H1 (cell line): Measurements from ENCODE around the gene CACNA2D4. TPM values are rescaled to one million over a fixed set of nuclear protein-coding genes. Genes with fewer than 3 reads are reported as not detected.
A peak's percentile ranks its signal among the peaks of the same experiment; 100 is the strongest.

Experiments used
- CTCF ChIA-PET: fragments of 300-600 bp; sonication (Branson Sonifier 250); formaldehyde crosslinking; loops from one replicate; lab custom pipeline; 2021; ENCODE audit not compliant: partially characterized antibody; lab: Charles Lee
- POLR2A ChIA-PET: fragments of 300-600 bp; sonication (Branson Sonifier 250); formaldehyde crosslinking; loops from one replicate; lab custom pipeline; 2021; ENCODE audit warnings: inconsistent platforms; ENCODE audit not compliant: partially characterized antibody; lab: Charles Lee
- DNase-seq, 2 experiments: peaks; one replicate each; pipeline versions ENCODE4 v3.0.0 to v3.0.0-alpha.2; 2010 to 2022; ENCODE audit warnings: low spot score in 2 of 2, low read depth in 1 of 2, mixed read lengths in 1 of 2
- FAIRE-seq: peaks from 2 replicates; lab custom pipeline; 2011; peaks lifted over from hg19 to GRCh38; lab: Jason Lieb, UNC
- H2AFZ ChIP-seq: 2 replicates; pipeline ENCODE4 v1.8.1; 2012; ENCODE audit warnings: low read length, inconsistent platforms
- H2AK5ac ChIP-seq: 2 replicates; pipeline ENCODE4 v1.6.1; 2013; ENCODE audit warnings: low read depth, low read length
- H2BK120ac ChIP-seq: replicated peaks from 2 replicates; pipeline ENCODE3; 2013; ENCODE audit warnings: low read depth, low read length, inconsistent platforms
- H2BK12ac ChIP-seq: 2 replicates; pipeline ENCODE4 v1.6.1; 2013; ENCODE audit warnings: low read depth, low read length
- H2BK15ac ChIP-seq: 2 replicates; pipeline ENCODE4 v1.6.1; 2013; ENCODE audit warnings: low read length
- H2BK20ac ChIP-seq: 2 replicates; pipeline ENCODE4 v1.6.1; 2013; ENCODE audit warnings: low read length
- H2BK5ac ChIP-seq: 2 replicates; pipeline ENCODE4 v1.6.1; 2013; ENCODE audit warnings: low read depth, low read length
- H3K14ac ChIP-seq: 2 replicates; pipeline ENCODE4 v1.6.1; 2013; ENCODE audit warnings: inconsistent platforms; ENCODE audit not compliant: insufficient read length
- H3K18ac ChIP-seq: 2 replicates; pipeline ENCODE4 v1.6.1; 2013; ENCODE audit warnings: low read length; ENCODE audit errors: extremely low read depth
- H3K23ac ChIP-seq: 2 replicates; pipeline ENCODE4 v1.6.1; 2013; ENCODE audit warnings: inconsistent platforms; ENCODE audit not compliant: insufficient read length
- H3K23me2 ChIP-seq: 2 replicates; pipeline ENCODE4 v1.6.1; 2013; ENCODE audit warnings: low read depth, low read length
- H3K27ac ChIP-seq: 2 replicates; pipeline ENCODE4 v1.6.1; 2011; ENCODE audit warnings: low read depth, low read length, inconsistent platforms
- H3K27me3 ChIP-seq, 4 experiments: replicated peaks in 1 of 4; 1 replicate in 1 of 4; 2 replicates in 3 of 4; pipeline versions ENCODE4 v1.6.1 to v1.8.1; 2011 to 2013; ENCODE audit warnings: low read length in 3 of 4, mild to moderate bottlenecking in 3 of 4, inconsistent platforms in 2 of 4, mixed read lengths in 2 of 4, moderate library complexity in 1 of 4; ENCODE audit not compliant: control insufficient read depth in 3 of 4, insufficient read depth in 3 of 4; ENCODE audit errors: extremely low read depth in 1 of 4
- H3K36me3 ChIP-seq, 4 experiments: 2 replicates each; pipeline versions ENCODE4 v1.6.1 to v1.8.1; 2011 to 2013; ENCODE audit warnings: mild to moderate bottlenecking in 4 of 4, low read length in 3 of 4, moderate library complexity in 2 of 4, control low read depth in 1 of 4, inconsistent platforms in 1 of 4; ENCODE audit not compliant: insufficient read depth in 4 of 4, control insufficient read depth in 2 of 4
- H3K4ac ChIP-seq: replicated peaks from 2 replicates; pipeline ENCODE3; 2013; ENCODE audit warnings: low read length, low read depth, mixed read lengths, inconsistent platforms; ENCODE audit not compliant: insufficient read length
- H3K4me1 ChIP-seq, 4 experiments: replicated peaks in 1 of 4; 1 replicate in 1 of 4; 2 replicates in 3 of 4; pipeline versions ENCODE4 v1.6.1 to v1.8.1; 2011 to 2013; ENCODE audit warnings: low read length in 3 of 4, inconsistent platforms in 2 of 4, mixed read lengths in 1 of 4; ENCODE audit not compliant: insufficient read depth in 4 of 4, control insufficient read depth in 3 of 4
- H3K4me2 ChIP-seq, 2 experiments: 2 replicates each; pipeline versions ENCODE4 v1.6.1 to v1.8.1; 2011 to 2013; ENCODE audit warnings: low read depth in 2 of 2, low read length in 2 of 2, control low read depth in 1 of 2, inconsistent platforms in 1 of 2, mild to moderate bottlenecking in 1 of 2; ENCODE audit not compliant: insufficient read depth in 1 of 2
- H3K4me3 ChIP-seq, 4 experiments: fragments of 200-600, 300-600 bp in 1 of 4; sonication (generic), shearing (Covaris generic), sonication (Bioruptor Twin) in 1 of 4; 2 replicates each; pipeline versions ENCODE4 v1.5.1 to v1.8.1; 2011 to 2016; ENCODE audit warnings: low read length in 4 of 4, low read depth in 3 of 4, control low read depth in 2 of 4, inconsistent platforms in 2 of 4, mild to moderate bottlenecking in 2 of 4, mixed read lengths in 1 of 4, moderate library complexity in 1 of 4; ENCODE audit not compliant: insufficient read depth in 2 of 4; ENCODE audit errors: extremely low read depth in 1 of 4
- H3K56ac ChIP-seq: replicated peaks from 2 replicates; pipeline ENCODE3; 2013; ENCODE audit warnings: low read depth, mild to moderate bottlenecking, mixed read lengths, low read length, inconsistent platforms; ENCODE audit not compliant: insufficient read length
- H3K79me1 ChIP-seq: 2 replicates; pipeline ENCODE4 v1.6.1; 2013; ENCODE audit warnings: low read depth, low read length, control low read depth
- H3K79me2 ChIP-seq, 2 experiments: 2 replicates each; pipeline versions ENCODE4 v1.6.1 to v1.8.1; 2012 to 2013; ENCODE audit warnings: low read length in 2 of 2, mild to moderate bottlenecking in 2 of 2, inconsistent platforms in 1 of 2; ENCODE audit not compliant: insufficient read depth in 2 of 2, control insufficient read depth in 1 of 2
- H3K9ac ChIP-seq, 4 experiments: replicated peaks in 1 of 4; 1 replicate in 1 of 4; 2 replicates in 3 of 4; pipeline versions ENCODE4 v1.6.1 to v1.8.1; 2011 to 2013; ENCODE audit warnings: low read depth in 3 of 4, low read length in 3 of 4, control low read depth in 2 of 4, mild to moderate bottlenecking in 2 of 4, moderate library complexity in 2 of 4, inconsistent platforms in 1 of 4; ENCODE audit errors: extremely low read depth in 1 of 4
- H3K9me3 ChIP-seq, 2 experiments: 2 replicates each; pipeline versions ENCODE4 v1.6.1 to v1.8.1; 2012 to 2013; ENCODE audit warnings: mild to moderate bottlenecking in 2 of 2, moderate library complexity in 2 of 2, control low read depth in 1 of 2, inconsistent platforms in 1 of 2, low read depth in 1 of 2, low read length in 1 of 2, mixed read lengths in 1 of 2; ENCODE audit not compliant: insufficient read depth in 2 of 2
- H4K20me1 ChIP-seq, 2 experiments: replicated peaks in 1 of 2; 2 replicates each; pipeline versions ENCODE3 to v1.8.1; 2011 to 2013; ENCODE audit warnings: inconsistent platforms in 2 of 2, low read length in 2 of 2, mild to moderate bottlenecking in 1 of 2; ENCODE audit not compliant: insufficient read depth in 2 of 2, control insufficient read depth in 1 of 2
- H4K5ac ChIP-seq: 2 replicates; pipeline ENCODE4 v1.6.1; 2013; ENCODE audit warnings: low read length, low read depth, mixed read lengths, inconsistent platforms; ENCODE audit not compliant: insufficient read length
- H4K8ac ChIP-seq: 2 replicates; pipeline ENCODE4 v1.8.0; 2013; ENCODE audit warnings: mild to moderate bottlenecking, moderate library complexity, low read length, inconsistent platforms; ENCODE audit not compliant: insufficient read depth; ENCODE audit errors: extremely low read depth
- H4K91ac ChIP-seq: replicated peaks from 2 replicates; pipeline ENCODE3; 2013; ENCODE audit warnings: low read length, mixed read lengths, inconsistent platforms; ENCODE audit not compliant: insufficient read length
- BCL11A ChIP-seq, 2 experiments: IDR thresholded peaks; one replicate each; pipeline ENCODE4 v1.6.1; 2011; ENCODE audit warnings: low read depth in 2 of 2, low read length in 2 of 2, mild to moderate bottlenecking in 2 of 2
- CBX8 ChIP-seq: fragments of 300-800, 300-1000 bp; sonication (generic); IDR thresholded peaks from 2 replicates; pipeline ENCODE4 v1.7.1; 2016; ENCODE audit warnings: low read depth, low read length, borderline replicate concordance
- CHD1 ChIP-seq: IDR thresholded peaks from 2 replicates; pipeline ENCODE4 v1.6.1; 2012; ENCODE audit warnings: low read depth, low read length, improper control_type of control experiment
- KDM1A ChIP-seq: fragments of 200-600, 300-600 bp; sonication (generic); IDR thresholded peaks from 2 replicates; pipeline ENCODE4 v1.7.1; 2016; ENCODE audit warnings: mild to moderate bottlenecking, low read length, borderline replicate concordance
- TCF12 ChIP-seq: IDR thresholded peaks from 2 replicates; pipeline ENCODE4 v1.6.1; 2011; ENCODE audit warnings: low read depth, mild to moderate bottlenecking, low read length
- WGBS, 2 experiments: shearing (Covaris generic) in 1 of 2; methylation state at CpG; one replicate each; pipeline versions ENCODE4 v1.1.6 to v1.1.7; 2013 to 2015; ENCODE audit warnings: low lambda C conversion rate in 2 of 2, mixed read lengths in 2 of 2, inconsistent platforms in 1 of 2, low coverage in 1 of 2, missing lambda C conversion rate in 1 of 2; ENCODE audit not compliant: insufficient replicate concordance in 2 of 2, insufficient coverage in 1 of 2, insufficient read length in 1 of 2; ENCODE audit errors: extremely low coverage in 1 of 2, missing lambda C conversion rate in 1 of 2; 5-methylcytosine and 5-hydroxymethylcytosine counted together
- polyA plus RNA-seq, 7 experiments: library from polyadenylated mRNA; depleted of rRNA in 3 of 7; stranded (reverse) in 5 of 7; unstranded in 2 of 7; fragments of >200 nt in 5 of 7; fragments of 200-250 nt in 2 of 7; gene quantifications; 1 replicate in 5 of 7; 2 replicates in 1 of 7; 4 replicates in 1 of 7; pipeline versions ENCODE4 v1.2.1 to v1.2.3, GENCODE V29; 2011 to 2013; ENCODE audit warnings: missing spikeins in 2 of 7, mixed read lengths in 2 of 7
- total RNA-seq: library from RNA; stranded (reverse); fragmentation: NEBNext Ultra II Directional; extraction: Animal tissue kit (Norgen Biotek cat#: 25700); gene quantifications from 2 replicates; pipeline ENCODE4 v1.2.1, GENCODE V29; 2021

CACNA2D4 gene
- total and polyA plus RNA-seq, 2 of the 8 experiments (the other 6 are each of a cell fraction or from before 2014, with no cell fraction given), result 0.44 to 0.88 TPM

GRCh38 chr12:1948883-1949282 is 30.4 kb upstream of the CACNA2D4 start:
- 0 out of 2 replicates have a peak overlapping the region, but pooled peaks have one; percentile 2 for H2BK12ac ChIP-seq
- 95% methylated on average over 11 of the region's 11 CpGs; no CpG with 5 or more reads in 1 of the 2 experiments for WGBS, 2 experiments
- H3K14ac ChIP-seq, result no peak overlapping the region
- no peak overlapping the region for H2BK20ac ChIP-seq
- H3K4me3 ChIP-seq, result no peak overlapping the region
- no peak overlapping the region for H3K4ac ChIP-seq
- H3K79me2 ChIP-seq, result no peaks in the 10 kb centered on the region
- POLR2A ChIA-PET, result no interaction called here
- H3K23ac ChIP-seq, result no peak overlapping the region
- no peak overlapping the region for H2BK5ac ChIP-seq
- CTCF ChIA-PET, result interaction anchor here (0.6 to 2.2 kb wide), 6 partner anchors 9 to 158 kb away, joined by 3 to 23 read pairs (median 4); no protein-coding TSS in a partner anchor
- H4K8ac ChIP-seq, result no peak overlapping the region
- no peak overlapping the region for H4K91ac ChIP-seq
- no peak overlapping the region for H3K9ac ChIP-seq
- DNase-seq (no peak), FAIRE-seq (no peak)
- H3K4me1 ChIP-seq, result peaks cover 1 to 6% (median 2%) of the 10 kb centered on the region in 4 experiments; a peak in 3 of 7 replicates
- H2BK15ac ChIP-seq, result no peak overlapping the region
- no peaks in the 10 kb centered on the region for H3K27me3 ChIP-seq
- H4K5ac ChIP-seq, result no peak overlapping the region
- no peak overlapping the region for H2AK5ac ChIP-seq
- no peak overlapping the region for H3K18ac ChIP-seq
- no peak overlapping the region for H2BK120ac ChIP-seq
- no peak overlapping the region for H3K56ac ChIP-seq
- H3K23me2 ChIP-seq, result no peaks in the 10 kb centered on the region
- TF ChIP-seq BCL11A (IDR thresholded peaks at IDR 0.05; ENCODE audit: low read depth in 2 of 2, low read length in 2 of 2) (no peak), CBX8 (no peak), CHD1 (no peak), TCF12 (no peak), KDM1A (no peak)
- TF ChIP-seq, all 59 proteins: peak for 0
- H3K4me2 ChIP-seq, result no peak overlapping the region
- H4K20me1 ChIP-seq, result peaks cover 0 to 2% of the 10 kb centered on the region in 2 experiments
- H3K36me3 ChIP-seq, result peaks cover 5 to 38% (median 26%) of the 10 kb centered on the region in 4 experiments; a peak in 6 of 8 replicates
- H3K9me3 ChIP-seq, result no peaks in the 10 kb centered on the region
- H3K79me1 ChIP-seq, result no peaks in the 10 kb centered on the region
- H2AFZ ChIP-seq, result no peak overlapping the region
- no peak overlapping the region for H3K27ac ChIP-seq
